GM18951 (cell line): Measurements from ENCODE around the gene EBF4.
"Not testable (repeated sequence)": the region's sequence is repeated elsewhere in the genome, so short reads cannot be mapped to it uniquely, and the experiment has no call there.

Experiments
- POLR2A ChIP-seq: IDR thresholded peaks from 4 replicates; pipeline ENCODE4 v1.6.1; 2011; ENCODE audit warnings: mild to moderate bottlenecking; ENCODE audit not compliant: insufficient read length, insufficient read depth; ENCODE audit errors: extremely low read depth
- in situ Hi-C: fragments of 300-500 bp; cut with MboI; formaldehyde crosslinking; loops from one replicate; pipeline ENCODE4 v1.12.0; 2022; ENCODE audit warnings: low sequenced_read_pairs, mixed read lengths, inconsistent platforms; ENCODE audit not compliant: unreplicated experiment

Gene EBF4

GRCh38 chr20:2756056-2756611 lies 63.6 kb downstream of the EBF4 start:
- in situ Hi-C loops: no loop called here
- TF ChIP-seq POLR2A: no peak

- in situ Hi-C loops: no loop called here
- no peak for TF ChIP-seq POLR2A
Measured at GRCh38 chr20:2757001-2757400, 64.4 kb downstream of the EBF4 start.

GRCh38 chr20:2757969-2758368 lies 65.4 kb downstream of the EBF4 start:
- TF ChIP-seq POLR2A: no peak
- in situ Hi-C loops: no loop called here

- no peak for TF ChIP-seq POLR2A
- in situ Hi-C loops: no loop called here
Measured at GRCh38 chr20:2759143-2759542, 66.6 kb downstream of the EBF4 start.

- no peak for TF ChIP-seq POLR2A
- in situ Hi-C loops: no loop called here
Measured at GRCh38 chr20:2759603-2760296, 67.2 kb downstream of the EBF4 start.

- in situ Hi-C loops: no loop called here
- TF ChIP-seq POLR2A: no peak
Measured at GRCh38 chr20:2760297-2760951, 67.8 kb downstream of the EBF4 start.

- in situ Hi-C loops: no loop called here
Measured at GRCh38 chr20:2760952-2761305, 68.3 kb downstream of the EBF4 start.

GRCh38 chr20:2761885-2762284 lies 69.3 kb downstream of the EBF4 start:
- in situ Hi-C loops: no loop called here
- no peak for TF ChIP-seq POLR2A

More at GRCh38 chr20:2760952-2761305, 68.3 kb downstream of the EBF4 start:
- no peak for TF ChIP-seq POLR2A

GRCh38 chr20:2762578-2763131 lies 70.1 kb downstream of the EBF4 start:
- in situ Hi-C loops: no loop called here
- no peak for TF ChIP-seq POLR2A

GRCh38 chr20:2763186-2763585 lies 70.6 kb downstream of the EBF4 start:
- no peak for TF ChIP-seq POLR2A
- in situ Hi-C loops: no loop called here

- TF ChIP-seq POLR2A: no peak
- in situ Hi-C loops: no loop called here
Measured at GRCh38 chr20:2767768-2768631, 75.4 kb downstream of the EBF4 start.

GRCh38 chr20:2768632-2769015 lies 76.0 kb downstream of the EBF4 start:
- no peak for TF ChIP-seq POLR2A
- in situ Hi-C loops: no loop called here

- in situ Hi-C loops: not testable (repeated sequence)
Measured at GRCh38 chr20:2770091-2770490, 77.5 kb downstream of the EBF4 start.
